ENCODE data around the gene ANTKMT.

The ANTKMT gene

DNA sequence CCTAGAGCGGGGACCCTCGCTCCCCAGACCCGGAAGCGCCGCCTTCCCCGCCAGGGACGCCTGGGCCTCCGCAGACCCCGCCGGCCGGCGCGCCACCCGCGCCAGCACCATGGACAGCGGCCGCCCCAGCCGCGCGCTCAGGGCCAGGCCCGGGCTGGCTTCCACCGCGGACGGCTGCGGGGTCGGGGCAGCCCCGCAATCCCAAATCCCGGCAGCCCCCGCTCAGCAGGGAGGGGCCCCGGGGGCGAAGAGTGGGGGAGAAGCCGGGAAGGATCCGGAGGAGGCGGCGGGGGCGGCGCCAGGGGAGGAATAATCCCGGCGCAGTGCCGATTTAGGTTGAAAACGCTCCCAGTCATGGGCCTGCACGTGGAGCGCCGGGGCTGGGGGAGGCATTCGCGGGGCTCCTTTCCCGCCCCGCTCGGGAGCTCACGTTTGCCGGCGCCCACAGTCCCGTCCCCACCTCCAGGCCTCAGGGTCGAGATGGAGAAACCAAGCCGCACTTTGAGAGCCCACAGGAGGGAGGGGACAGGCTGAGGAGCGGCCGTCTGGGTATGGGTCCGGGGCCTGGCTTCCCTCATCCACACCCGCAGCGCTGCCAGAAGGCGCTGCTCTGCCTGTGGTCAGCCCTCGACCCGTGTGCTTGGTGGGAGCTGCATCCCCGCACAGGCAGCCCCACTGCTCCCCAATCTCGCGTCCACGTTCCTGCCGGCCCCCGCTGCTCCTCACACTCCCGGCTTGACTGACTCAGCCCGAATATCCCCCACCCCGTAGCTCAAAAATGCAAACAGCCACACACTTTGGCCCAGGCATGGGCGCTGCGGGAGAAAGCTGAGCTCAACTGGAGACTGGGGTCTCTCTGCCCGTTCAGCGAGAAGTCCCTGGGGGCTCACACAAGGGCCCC is 20.0 kb upstream of the ANTKMT start:
- no peak for DNase-seq

DNA sequence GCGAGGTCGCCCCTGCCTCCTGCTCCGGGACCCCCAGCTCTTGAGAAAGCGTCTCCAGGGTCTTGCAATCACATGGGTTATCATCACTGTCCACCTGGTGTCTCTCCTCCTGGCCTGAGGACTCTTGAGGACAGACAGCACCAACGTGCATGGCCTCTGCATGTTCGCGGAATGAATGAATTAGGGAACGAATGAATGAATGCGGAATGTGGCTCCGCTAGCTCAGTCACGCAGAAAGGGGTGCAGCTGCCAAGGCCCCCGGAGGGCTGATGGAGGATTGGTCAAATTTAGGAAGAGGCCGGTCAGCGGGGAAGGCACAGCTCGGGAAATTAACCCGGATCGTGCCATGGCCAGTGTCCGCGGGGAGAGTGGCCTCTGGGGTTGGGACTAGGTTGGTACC is 18.6 kb upstream of the ANTKMT start:
- DNase-seq = no peak

DNA sequence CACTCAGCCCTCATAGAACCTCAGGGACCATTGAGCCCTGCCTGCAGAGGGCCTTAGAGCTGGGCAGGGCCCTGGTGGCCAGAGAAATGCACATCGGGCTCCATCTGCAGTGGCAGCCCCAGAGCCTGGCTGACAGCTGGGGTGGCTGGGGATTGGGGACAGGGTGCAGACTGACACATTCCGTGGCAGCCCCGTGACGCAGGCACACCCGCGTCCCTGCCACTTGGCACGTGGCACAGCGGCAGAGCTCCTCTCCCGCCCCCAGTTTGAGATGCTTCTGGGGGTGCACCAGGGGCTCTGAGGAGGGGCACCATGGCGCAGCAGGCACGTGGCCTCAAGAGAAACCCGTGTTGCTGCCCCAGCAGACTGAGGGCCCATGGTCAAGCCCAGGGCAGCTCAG is 17.5 kb upstream of the ANTKMT start:
- no peak for DNase-seq

DNA sequence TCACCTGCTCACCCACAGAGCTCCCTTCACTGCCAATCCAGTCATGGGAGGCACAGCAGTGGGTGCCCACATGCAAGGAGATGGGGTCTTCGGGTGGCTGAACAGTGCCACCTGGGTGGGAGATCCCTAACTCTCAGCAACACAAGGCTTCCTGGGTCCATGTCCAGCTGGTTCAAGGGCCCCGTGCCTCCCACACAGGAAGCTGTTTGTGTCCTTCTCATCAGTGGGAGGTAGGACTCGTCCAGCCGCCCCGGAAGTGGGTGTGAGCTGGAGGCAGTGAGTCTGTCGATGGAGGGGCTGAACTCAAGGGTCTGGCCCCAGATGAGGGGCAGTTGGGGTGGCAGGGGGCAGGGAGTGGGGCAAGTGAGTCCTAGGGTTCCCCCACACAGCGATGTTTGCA is 16.9 kb upstream of the ANTKMT start:
- DNase-seq = no peak

DNA sequence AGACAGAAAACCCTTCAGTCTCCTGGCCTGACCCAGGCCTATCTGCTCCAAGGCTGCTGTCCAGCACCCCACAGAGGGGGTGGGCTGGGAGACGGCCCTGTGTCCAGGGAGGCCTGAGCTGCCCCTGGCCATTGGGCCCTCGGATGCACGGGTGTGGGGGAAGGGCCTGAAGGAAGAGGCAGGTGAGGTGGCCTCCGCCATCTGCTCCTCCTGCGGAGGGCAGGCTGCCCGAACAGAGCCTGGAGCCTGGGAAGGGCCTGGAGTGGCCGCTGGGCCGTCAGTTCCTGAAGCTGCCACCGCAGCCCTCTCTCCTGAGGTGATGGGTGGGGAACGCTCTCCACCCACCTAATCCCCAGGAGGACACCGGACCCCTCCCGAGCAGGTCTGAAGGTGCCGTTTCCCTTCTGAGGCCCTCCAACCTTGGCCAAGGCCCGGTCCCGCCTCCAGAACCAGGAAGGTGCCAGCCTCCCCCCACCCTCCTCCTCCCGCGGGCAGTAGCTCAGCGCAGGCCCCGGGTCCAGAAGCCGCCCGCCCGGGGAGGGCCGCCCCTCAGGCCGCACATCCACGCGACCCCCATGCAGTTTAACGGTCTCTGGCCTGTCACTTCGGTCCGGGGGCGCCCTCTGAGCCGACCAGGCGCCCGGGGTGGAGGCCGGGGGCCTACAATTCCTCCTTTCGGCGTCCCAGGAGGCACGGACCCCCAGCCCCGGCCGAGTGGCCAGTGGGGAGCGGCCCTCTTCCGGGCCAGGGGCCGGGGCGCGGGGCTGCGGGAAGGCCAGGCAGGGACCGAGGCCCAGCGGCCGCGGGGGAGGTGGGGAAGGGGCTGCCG is 16.2 kb upstream of the ANTKMT start:
- DNase-seq = no peak

DNA sequence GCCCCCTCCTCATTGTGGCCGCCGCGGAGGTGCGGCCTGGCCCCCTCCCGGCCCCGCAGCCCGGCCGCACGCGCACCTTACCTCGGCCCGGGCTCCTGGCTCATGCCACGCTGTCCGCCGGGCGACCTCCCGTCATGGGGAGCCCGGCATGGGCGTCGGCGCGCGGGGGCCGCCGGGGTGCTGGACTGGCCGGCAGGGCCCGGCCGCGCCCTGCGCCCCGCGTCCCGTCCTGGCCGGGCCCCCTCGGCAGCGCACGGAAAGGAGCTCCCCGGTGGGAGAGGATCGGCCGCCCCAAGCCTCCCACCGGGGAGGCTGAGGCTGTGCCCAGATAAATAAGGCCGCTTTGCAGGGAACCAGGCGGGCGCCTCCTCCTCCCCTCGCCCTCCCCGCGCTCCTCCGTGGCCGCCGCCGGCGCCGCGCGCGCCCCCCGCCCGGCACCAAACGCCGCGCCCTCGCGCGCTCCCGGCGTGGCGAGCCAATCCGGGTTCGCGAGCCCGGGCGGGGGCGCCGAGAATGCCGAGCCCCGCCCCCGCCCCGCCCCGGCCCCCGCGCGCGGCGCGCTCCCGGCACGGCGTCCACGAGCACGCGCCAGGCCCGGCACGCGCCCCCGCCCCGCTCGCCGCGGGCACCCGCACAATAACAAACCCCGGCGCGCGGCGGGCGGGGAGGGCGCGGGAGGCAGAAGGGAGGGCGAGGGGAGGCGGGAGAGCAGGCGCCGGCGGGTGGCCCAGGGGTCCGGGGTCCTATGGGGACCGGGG is 15.3 kb upstream of the ANTKMT start, which contains the start of gene FBXL16:
TSS of gene FBXL16 (minus strand) at position 371 of the 758 bp plus-strand sequence. CDS start 8,396 bp downstream, outside the sequence.
- no peak for DNase-seq

DNA sequence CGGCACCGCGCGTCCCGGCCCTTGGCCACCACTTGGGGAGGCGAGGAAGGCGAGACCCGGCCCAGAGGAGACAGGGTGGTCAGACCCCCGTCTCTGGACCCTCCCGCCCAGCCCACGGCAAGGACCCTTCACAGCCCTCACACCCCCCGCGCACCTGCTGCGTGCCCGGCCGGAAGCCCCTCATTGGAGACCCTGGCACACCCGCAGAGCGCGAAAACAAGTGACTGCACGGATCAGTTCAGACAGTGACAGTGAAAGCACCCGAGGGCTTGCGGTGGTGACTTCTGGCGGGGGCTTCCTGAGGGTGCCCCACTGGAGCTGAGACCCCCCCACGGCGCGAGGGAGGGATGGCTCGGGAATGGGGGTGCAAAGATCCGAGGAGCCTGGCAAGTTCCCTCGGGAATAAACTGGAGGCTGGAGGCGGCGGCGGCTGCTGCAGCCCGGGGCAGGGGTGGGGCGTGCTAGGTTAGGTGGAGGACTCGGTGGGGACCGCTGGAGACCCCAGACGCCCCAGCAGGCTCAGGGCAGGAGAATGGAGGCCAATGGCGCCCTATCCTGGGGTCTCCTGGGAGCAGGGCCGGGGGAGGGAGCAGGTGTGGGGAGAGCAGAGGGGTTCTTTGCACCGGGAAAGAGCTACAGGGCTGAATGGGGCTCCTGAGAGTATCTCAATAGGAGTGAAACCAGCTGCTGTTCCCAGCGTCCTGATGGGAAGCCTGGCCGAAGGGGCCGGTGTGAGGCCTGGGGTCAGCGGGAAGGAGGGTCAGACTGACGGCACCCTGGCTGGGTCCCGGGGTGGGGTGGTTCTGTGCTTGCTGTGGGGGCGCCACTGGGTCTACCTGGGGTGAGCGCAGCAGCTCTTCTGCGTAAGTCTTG is 14.5 kb upstream of the ANTKMT start:
- no peak for DNase-seq

DNA sequence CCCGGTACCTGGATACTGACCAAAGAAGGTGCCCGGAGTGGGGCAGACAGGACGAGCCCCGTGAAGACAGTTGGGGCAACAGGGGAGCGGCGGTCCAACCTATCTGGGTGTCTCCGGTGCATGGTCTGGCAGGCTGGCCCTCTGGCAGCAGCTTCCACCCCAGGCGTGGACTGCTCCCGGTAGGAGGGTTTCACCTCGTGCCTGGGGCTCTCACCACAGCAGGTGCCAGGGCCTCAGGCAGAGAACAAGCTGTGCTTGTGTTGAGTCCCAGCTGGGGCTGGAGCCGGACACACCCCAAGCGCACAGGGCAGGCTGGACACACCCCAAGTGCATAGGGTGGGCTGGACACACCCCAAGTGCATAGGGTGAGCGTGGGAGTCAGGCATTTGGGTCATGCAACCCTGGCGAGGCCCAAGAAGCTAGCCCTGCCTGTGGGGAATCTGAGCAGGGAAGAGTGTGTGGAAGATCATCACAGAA is 13.8 kb upstream of the ANTKMT start:
- DNase-seq = no peak

DNA sequence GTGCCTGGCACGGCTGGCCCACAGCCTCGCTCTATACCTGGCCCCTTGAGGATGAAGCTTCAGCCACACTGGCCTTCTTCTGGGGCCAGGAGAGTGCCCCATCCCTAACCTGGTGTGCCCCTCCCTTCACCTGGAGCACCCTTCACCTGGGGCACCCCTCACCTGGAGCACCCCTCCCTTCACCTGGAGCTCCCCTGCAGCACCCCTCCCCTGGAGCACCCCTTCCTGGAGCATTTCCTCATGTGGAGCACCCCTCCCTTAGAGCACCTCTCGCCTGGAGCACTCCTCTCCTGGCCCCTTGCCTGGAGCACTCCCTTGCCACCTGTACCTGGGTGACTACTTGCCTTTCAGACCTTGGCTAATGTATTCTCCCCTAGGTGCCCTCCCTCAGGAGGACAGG is 12.9 kb upstream of the ANTKMT start:
- no peak for DNase-seq

DNA sequence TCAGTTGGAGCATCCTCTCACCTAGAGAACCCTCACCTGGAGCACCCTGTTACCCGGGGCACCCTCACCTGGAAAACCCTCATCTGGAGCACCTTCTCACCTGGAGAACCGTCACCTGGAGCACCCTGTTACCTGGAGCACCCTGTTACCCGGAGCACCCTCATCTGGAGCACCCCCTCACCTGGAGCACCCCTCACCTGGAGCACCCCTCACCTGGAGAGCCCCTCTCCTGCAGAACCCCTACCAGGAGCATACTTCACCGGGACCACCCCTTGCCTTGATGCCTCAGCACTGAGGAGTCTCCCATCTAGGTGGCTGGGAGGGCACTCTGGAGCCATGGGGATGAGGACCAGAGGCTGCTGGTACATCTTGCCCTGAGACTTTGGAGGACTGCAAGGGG is 12.0 kb upstream of the ANTKMT start:
- no peak for DNase-seq

DNA sequence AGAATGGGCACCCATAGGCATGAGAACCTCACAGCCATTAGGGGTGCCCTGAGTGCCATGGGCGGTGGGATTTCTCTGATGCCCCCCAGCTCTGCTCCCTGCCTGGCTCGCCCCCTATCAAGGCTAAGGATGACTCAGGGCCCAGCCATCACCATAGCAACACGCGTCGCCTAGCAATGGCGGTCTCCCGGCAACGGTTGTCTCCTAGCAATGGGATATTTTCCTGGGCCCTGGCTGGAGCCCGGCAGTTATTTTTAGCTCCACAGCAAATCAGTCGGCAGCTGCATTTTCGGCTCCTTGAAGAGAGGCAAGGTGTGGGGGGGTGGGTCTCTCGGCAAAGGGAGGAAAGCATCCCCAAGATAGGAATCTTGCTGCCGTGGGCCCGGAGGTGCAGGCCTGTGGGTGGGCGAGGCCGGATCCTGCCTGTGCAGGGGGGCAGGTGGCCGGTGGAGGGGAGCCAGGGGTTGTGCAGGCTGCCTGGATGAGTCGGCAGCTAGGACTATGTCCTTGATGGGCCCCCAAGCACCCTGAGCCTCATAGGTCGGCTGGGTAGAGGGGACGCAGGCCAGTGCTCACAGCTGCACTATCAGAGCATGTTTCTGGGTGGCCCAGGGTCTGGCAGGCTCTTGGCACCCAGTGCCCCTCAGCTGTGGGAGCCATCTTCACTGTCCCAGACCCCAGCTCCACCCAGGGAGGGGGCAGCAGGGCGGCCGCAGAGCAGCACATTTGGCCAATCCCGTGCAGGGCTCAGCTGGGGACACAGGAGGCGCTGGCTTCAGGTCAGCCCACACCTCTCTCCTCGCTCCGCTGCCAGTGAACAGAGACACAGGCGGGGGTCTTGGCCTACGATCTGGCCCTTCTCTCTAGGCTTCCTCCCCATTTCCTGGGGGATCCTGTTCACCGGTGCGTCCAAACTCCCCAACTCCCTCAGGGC is 11.1 kb upstream of the ANTKMT start:
- DNase-seq = peak; percentile 79

DNA sequence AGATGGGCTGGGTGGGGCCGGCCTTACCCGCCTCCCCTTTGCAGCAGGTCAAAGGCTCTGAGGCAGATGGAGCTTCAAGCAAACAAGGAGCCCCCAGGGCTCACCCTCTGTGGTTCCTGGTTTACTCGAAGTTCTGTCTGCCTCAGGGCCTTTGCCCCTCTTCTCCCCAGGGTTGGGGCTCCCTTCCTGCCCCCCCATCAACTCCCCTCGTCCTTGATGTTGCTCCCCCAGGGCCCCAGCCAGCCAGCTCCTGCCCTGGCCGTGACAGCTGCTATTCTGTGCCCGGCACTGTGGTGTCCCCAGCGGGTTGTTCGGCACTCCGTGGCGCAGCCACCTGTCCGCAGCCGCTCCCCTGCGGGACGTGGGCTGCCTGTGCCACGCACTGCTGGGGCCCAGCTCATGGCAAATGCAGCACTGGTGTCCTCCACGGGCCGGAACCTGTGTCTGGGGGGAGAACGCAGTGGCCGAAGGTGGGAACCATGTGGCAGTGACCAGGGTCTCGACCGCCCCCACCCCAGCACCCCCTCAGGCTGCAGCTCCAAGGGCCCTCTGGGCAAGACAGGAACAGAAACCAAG is 10.4 kb upstream of the ANTKMT start:
- no peak for DNase-seq

DNA sequence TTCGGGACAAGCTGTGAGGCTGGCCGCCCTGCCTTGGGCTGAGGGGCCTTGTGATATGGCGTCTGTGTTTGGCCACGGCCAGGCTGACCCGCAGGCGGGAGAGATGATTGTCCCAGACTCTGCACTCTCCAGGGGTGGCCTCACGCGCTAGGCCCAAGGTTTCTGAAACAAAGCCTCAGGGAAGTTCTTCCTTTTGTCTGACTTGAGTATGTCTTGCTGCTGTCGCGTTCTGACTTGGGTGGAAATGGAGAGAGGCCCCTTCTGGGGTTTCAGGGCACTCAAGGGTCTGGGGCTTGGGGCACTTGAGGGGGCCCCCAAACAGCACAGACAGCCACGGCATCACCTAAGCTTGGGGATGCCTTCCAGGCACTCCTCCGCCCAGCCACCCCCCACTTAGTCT is 9.9 kb upstream of the ANTKMT start:
- DNase-seq = no peak

DNA sequence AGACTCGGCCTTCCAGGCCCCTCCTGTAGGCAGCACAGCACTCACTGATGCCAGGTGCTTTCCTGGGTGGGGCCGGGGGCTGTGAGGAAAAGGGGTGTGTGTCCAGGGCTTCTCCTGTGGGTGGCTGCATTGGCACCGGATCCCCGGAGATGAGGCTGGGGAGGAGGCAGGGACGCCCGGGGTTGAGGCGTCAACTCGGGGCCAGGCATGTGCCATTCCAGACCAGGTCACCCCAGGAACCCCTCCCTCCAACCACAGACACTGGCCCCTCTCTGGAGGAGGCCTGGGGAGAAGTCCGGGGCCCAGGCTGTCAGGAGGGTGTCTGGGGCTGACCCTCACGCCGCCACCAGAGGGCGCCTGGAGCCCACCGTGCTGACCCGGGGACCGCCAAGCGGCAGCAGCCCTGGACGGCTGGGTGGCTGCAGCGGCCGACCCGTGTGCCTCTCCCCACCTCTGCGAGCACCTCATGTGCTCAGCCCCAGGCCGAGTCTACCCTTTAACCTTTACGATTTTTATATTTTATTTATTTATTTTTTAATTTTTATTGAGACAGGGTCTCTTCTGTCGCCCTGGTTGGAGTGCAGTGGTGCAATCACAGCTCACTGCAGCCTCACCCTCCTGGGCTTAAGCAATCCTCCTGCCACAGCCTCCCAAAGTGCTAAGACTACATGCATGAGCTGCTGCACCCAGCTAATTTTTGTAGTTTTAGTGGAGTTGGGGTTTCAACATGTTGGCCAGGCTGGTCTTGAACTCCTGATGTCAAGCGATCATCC is 9.2 kb upstream of the ANTKMT start:
- peak; percentile 58 for DNase-seq

DNA sequence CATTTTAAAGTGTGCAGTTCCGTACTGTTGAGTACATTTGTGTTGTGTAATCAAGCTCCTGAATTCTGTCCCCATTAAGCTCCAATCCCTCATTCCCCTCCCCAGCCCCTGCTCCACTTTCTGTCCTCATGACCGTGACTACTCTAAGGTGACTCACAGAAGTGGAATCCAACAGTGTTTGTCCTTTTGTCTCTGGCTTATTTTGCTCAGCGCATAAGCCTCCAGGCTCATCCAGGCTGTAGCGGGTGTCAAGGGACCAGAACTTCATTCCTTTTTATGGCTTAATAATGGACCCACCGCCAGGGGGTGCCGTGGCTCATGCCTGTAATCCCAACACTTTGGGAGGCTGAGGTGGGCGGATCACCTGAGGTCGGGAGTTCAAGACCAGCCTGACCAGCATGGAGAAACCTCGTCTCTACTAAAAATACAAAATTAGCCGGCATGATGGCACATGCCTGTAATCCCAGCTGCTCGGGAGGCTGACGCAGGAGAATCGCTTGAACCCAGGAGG is 8.2 kb upstream of the ANTKMT start:
- peak; percentile 87 for DNase-seq

DNA sequence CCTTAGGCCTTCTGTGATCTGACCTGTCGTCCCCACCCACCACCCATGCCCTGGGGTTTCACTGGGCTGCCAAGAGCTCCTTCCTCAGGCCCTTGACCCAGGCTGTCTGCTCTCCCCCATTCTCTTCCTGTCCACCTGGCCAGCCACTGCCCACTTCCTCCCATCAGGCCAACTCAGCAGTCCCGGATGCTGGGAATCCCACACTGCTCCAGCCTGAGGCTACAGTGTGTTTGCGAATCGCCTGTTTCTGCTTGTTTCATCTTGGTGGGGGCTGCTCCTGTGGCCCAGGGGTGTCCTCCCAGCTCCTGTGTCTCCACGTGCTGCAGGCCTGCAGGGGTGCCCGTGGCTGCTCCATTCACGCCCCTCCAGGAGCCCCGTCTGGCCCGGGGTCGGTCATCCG is 6.9 kb upstream of the ANTKMT start:
- DNase-seq = no peak

DNA sequence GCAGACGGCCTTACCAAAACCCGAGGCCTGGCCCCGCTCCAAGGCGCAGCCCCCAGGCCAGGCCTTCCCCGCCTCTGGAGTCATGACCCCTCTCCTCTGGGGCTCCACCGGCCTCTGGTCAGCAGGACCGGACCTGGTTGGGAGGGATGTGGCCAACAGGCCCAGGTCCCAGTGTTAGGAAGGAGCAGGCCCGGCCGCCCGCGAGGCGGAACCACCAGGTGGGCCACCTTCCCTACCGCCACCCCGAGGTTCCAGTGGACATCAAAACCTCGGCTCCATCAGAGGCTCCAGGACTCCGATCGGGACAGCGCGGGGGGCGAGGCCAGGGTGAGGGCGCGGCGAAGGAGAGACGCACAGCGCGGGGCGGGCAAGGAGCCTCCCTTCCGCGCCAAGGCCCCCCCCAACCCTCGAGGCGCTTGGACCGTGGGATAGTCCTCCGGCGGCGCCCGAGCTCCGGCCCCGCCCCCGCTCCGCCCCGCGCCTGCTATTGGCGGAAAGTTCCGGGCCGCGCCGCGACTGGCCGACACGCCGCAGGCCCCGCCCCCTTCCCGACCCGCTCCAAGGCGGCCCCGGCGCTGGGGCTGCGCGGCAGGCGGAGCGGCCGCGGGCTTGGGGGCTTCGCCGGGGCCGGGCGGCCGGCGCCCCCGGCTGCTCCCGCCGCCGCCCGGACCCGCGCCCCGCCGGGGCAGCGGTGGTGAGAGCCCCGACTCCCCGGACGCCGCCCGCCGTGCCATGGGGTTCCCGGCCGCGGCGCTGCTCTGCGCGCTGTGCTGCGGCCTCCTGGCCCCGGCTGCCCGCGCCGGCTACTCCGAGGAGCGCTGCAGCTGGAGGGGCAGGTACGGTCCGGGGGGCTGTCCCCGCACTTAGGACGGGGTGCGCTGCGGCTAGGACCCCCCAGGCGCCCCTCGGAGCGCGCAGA is 6.1 kb upstream of the ANTKMT start, which contains the start of gene METRN:
TSS of gene METRN (plus strand) at position 561 of the 919 bp plus-strand sequence. CDS start at position 733, 172 bp downstream.
- peak; percentile 82 for DNase-seq

Data from fibroblast of upper back skin (primary cell).